B cell (primary cell): ENCODE data around the gene DDIT4. TPM values are rescaled to one million over a fixed set of nuclear protein-coding genes. Genes with fewer than 3 reads are reported as not detected.

Experiments
- ATAC-seq: fragments of 200-7000 bp; cut with Tn5 transposase; one replicate; pipeline ENCODE4 v1.10.0; 2021; ENCODE audit warnings: low read depth, mild to moderate bottlenecking, moderate number of reproducible peaks, moderate library complexity
- CTCF ChIA-PET: fragments of 350-600 bp; sonication (Branson Sonifier 250); formaldehyde crosslinking; loops from one replicate; lab custom pipeline; 2021; ENCODE audit warnings: antibody characterized with exemption, inconsistent platforms; lab: Charles Lee
- POLR2A ChIA-PET: fragments of 350-600 bp; sonication (Branson Sonifier 250); formaldehyde crosslinking; loops from one replicate; lab custom pipeline; 2021; ENCODE audit warnings: antibody characterized with exemption; lab: Charles Lee
- DNase-seq: peaks from one replicate; pipeline ENCODE4 v3.0.0; 2013
- H2AFZ ChIP-seq: 2 replicates; pipeline ENCODE4 v1.6.1; 2012; ENCODE audit warnings: mild to moderate bottlenecking, low read depth, low read length; ENCODE audit not compliant: insufficient read depth, poor library complexity, severe bottlenecking
- H3K27ac ChIP-seq, 2 donors: 1 replicate in 1 of 2; 2 replicates in 1 of 2; pipeline ENCODE4 v1.5.1; 2012 to 2013; ENCODE audit warnings: low read length in 2 of 2, mild to moderate bottlenecking in 2 of 2, moderate library complexity in 1 of 2
- H3K27me3 ChIP-seq, 4 experiments: fragments of 200-600 bp in 1 of 4; sonication (generic) in 1 of 4; replicated peaks in 1 of 4; 1 replicate in 2 of 4; 2 replicates in 2 of 4; pipeline versions ENCODE4 v1.6.1 to v1.7.0; 2013 to 2016; ENCODE audit warnings: low read length in 3 of 4, mild to moderate bottlenecking in 2 of 4, mixed read lengths in 1 of 4, moderate library complexity in 1 of 4; ENCODE audit not compliant: insufficient read depth in 4 of 4, control insufficient read depth in 3 of 4; ENCODE audit errors: control extremely low read depth in 1 of 4
- H3K36me3 ChIP-seq, 2 experiments: replicated peaks in 1 of 2; 1 replicate in 1 of 2; 2 replicates in 1 of 2; pipeline versions ENCODE4 v1.6.1 to v1.7.1; 2013; ENCODE audit warnings: low read length in 1 of 2; ENCODE audit not compliant: insufficient read depth in 2 of 2, control insufficient read depth in 1 of 2; ENCODE audit errors: control extremely low read depth in 1 of 2, extremely low read depth in 1 of 2
- H3K4me1 ChIP-seq, 2 donors: fragments of 200-600 bp in 1 of 2; sonication (generic) in 1 of 2; 1 replicate in 1 of 2; 2 replicates in 1 of 2; pipeline versions ENCODE4 v1.5.1 to v1.6.1; 2013 to 2017; ENCODE audit warnings: low read length in 2 of 2; ENCODE audit not compliant: control insufficient read depth in 2 of 2, insufficient read depth in 2 of 2
- H3K4me2 ChIP-seq: replicated peaks from 2 replicates; pipeline ENCODE3; 2012; ENCODE audit warnings: mild to moderate bottlenecking, low read depth, low read length; ENCODE audit not compliant: poor library complexity, severe bottlenecking
- H3K4me3 ChIP-seq, 5 experiments: fragments of 200-600 bp in 1 of 5; sonication (generic) in 1 of 5; 1 replicate in 3 of 5; 2 replicates in 2 of 5; pipeline versions ENCODE4 v1.5.1 to v1.7.0; 2011 to 2016; ENCODE audit warnings: low read length in 4 of 5, mild to moderate bottlenecking in 4 of 5, low read depth in 2 of 5, control low read depth in 1 of 5, moderate library complexity in 1 of 5; ENCODE audit not compliant: insufficient read depth in 1 of 5; ENCODE audit errors: control extremely low read depth in 1 of 5, extremely low read depth in 1 of 5
- H3K79me2 ChIP-seq: fragments of 200-600 bp; sonication (generic); one replicate; pipeline ENCODE4 v1.6.0; 2016; ENCODE audit warnings: low read length; ENCODE audit not compliant: control insufficient read depth, insufficient read depth
- H3K9ac ChIP-seq: fragments of 200-600 bp; sonication (generic); 2 replicates; pipeline ENCODE4 v1.6.1; 2017; ENCODE audit warnings: mild to moderate bottlenecking, low read length, moderate library complexity
- H3K9me3 ChIP-seq, 3 donors: one replicate each; pipeline versions ENCODE4 v1.6.1 to v1.7.1; 2013; ENCODE audit warnings: low read length in 2 of 3; ENCODE audit not compliant: control insufficient read depth in 2 of 3, insufficient read depth in 1 of 3; ENCODE audit errors: control extremely low read depth in 1 of 3
- H4K20me1 ChIP-seq: 2 replicates; pipeline ENCODE4 v1.6.0; 2012; ENCODE audit warnings: mild to moderate bottlenecking, low read length; ENCODE audit not compliant: insufficient read depth, control insufficient read depth, poor library complexity, severe bottlenecking
- H3K27ac Mint-ChIP-seq: one replicate; pipeline ENCODE4 v1.8.0; 2021; ENCODE audit warnings: mixed read lengths
- H3K27me3 Mint-ChIP-seq: one replicate; pipeline ENCODE4 v1.8.0; 2021; ENCODE audit warnings: mixed read lengths
- H3K4me1 Mint-ChIP-seq: one replicate; pipeline ENCODE4 v1.8.0; 2021; ENCODE audit warnings: mixed read lengths
- H3K4me3 Mint-ChIP-seq: one replicate; pipeline ENCODE4 v1.8.0; 2021; ENCODE audit warnings: mixed read lengths
- H3K9me3 Mint-ChIP-seq: one replicate; pipeline ENCODE4 v1.8.0; 2022; ENCODE audit warnings: mixed read lengths; ENCODE audit not compliant: insufficient read depth
- CTCF ChIP-seq: fragments of 200-600 bp; IDR thresholded peaks from one replicate; pipeline ENCODE4 v1.8.0; 2022; ENCODE audit warnings: antibody characterized with exemption, mild to moderate bottlenecking
- EZH2 ChIP-seq: IDR thresholded peaks from 2 replicates; pipeline ENCODE4 v1.6.1; 2012; ENCODE audit warnings: borderline replicate concordance, low read depth, mild to moderate bottlenecking, moderate library complexity, low read length; ENCODE audit not compliant: insufficient read depth, poor library complexity, severe bottlenecking
- WGBS: methylation state at CpG from one replicate; pipeline ENCODE4 v1.1.5; 2013; ENCODE audit warnings: missing lambda C conversion rate; ENCODE audit not compliant: insufficient coverage; 5-methylcytosine and 5-hydroxymethylcytosine counted together
- intact Hi-C: fragments of 100-400 bp; cut with micrococcal nuclease; formaldehyde crosslinking; loops from one replicate; pipeline ENCODE4 v1.10.0; 2022
- polyA plus RNA-seq: library from polyadenylated mRNA; depleted of rRNA; stranded (reverse); fragments of >200 nt; gene quantifications from 2 replicates; pipeline ENCODE4 v1.2.3, GENCODE V29; 2012
- total RNA-seq, 2 donors: library from RNA; stranded (reverse); fragments of 120-200 nt in 1 of 2; gene quantifications; 1 replicate in 1 of 2; 2 replicates in 1 of 2; pipeline versions ENCODE4 v1.2.3 to v1.2.4, GENCODE V29; 2013 to 2022

DDIT4 gene
- total and polyA plus RNA-seq, 2 donors (not counting 1 experiment from before 2014, with no cell fraction given): 102 to 110 TPM

DNA sequence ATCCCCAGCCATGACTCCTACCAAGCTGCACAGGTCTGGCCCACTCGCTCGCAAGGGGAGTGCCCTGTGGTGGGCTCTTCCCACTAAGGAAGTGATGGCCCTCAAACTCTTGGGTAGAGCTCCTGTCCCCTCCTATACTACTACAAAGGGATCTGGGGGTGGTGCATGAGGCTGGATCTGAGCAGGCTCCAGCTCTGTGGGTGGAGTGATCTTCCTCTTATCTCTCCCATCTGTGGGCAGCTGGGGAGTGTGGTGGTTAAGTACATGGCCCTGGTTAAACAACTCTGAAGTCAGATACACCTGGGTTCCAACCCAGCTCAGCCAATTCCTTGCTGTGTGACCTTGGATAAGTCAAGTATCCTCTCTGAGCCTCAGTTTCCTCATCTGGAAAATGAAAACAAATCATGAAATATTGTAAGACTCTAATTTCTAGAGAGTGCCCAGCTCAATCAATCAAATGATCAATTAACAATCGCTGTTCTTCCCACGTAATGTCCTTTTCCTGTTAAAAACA is 17.4 kb downstream of the DDIT4 start:
- intact Hi-C loops: no loop called here
- CTCF ChIA-PET: interaction anchor here (0.6 to 4.0 kb wide), 7 partner anchors 14 to 68 kb away, joined by 3 to 20 read pairs (median 4); no protein-coding TSS in a partner anchor

More for the DNA sequence above, 17.4 kb downstream of the DDIT4 start:
- H3K4me3 Mint-ChIP-seq: no peak overlapping the region
- no peaks in the 10 kb centered on the region for H3K79me2 ChIP-seq
- H3K27ac Mint-ChIP-seq: no peak overlapping the region
- no peak overlapping the region for H3K9ac ChIP-seq
- no peaks in the 10 kb centered on the region for H4K20me1 ChIP-seq
- peaks cover 46% of the 10 kb centered on the region for H3K4me1 Mint-ChIP-seq
- H3K4me3 ChIP-seq: no peak overlapping the region
- H3K27me3 Mint-ChIP-seq: no peaks in the 10 kb centered on the region
- ATAC-seq: no peak
- POLR2A ChIA-PET: interaction anchor here (0.6 to 3.6 kb wide), 4 partner anchors 17 to 200 kb away, joined by 3 to 16 read pairs (median 3); partner anchors contain the start of gene DDIT4
- WGBS: 90% methylated on average over 2 of the region's 4 CpGs
- H3K9me3 ChIP-seq: peaks cover 0 to under 1% (median 0%) of the 10 kb centered on the region in 3 donors
- no peak overlapping the region for H3K27ac ChIP-seq
- no peaks in the 10 kb centered on the region for H3K9me3 Mint-ChIP-seq
- H3K4me2 ChIP-seq: no peak overlapping the region
- no peak overlapping the region for H2AFZ ChIP-seq
- peaks cover 12 to 17% of the 10 kb centered on the region in 2 donors for H3K4me1 ChIP-seq
- no peak for DNase-seq
- no peaks in the 10 kb centered on the region for H3K36me3 ChIP-seq
- TF ChIP-seq EZH2 (no peak), CTCF (no peak)
- H3K27me3 ChIP-seq: no peaks in the 10 kb centered on the region
